NCI-H2196 (cell line): ENCODE data around the gene LYZ.

Experiments used
- DNase-seq: peaks from one replicate; lab custom pipeline; 2025; ENCODE audit not compliant: unreplicated experiment; lab: John Stamatoyannopoulos, UW

LYZ gene

DNA sequence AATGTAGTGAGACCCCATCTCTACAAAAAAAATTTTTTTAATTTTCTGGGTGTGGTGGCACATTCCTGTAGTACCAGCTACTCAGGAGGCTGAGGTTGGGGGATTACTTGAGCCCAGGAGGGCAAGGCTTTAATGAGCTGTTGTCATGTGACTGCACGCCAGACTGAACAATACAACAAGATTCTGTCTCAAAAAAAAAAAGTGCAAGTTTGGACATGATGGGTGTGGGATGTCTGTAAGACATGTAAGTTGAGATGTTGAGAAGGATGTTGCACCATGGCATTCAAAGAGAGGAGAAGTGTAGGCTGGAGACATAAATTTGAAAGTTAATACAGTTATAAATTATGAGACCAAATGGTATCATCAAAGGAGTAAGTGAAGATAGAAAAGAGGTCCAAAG is 34.9 kb downstream of the LYZ start:
- DNase-seq, result no peak

DNA sequence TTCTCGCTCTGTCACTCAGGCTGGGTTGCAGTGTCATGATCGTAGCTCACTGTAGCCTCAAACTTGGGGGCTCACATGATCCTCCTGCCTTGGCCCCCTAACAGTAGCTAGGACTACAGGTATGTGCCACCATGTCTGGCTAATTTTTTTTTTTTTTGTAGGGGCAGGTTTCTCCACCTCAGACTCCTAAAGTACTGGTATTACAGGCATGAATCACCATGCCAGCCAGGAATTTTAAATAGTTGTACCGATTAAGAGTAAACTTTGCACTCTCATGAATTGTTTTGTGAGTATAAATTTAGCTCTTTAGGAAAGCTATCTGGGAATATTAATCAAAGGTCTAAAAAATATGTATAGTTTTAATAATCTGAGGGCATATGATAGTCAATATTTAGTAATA is 36.9 kb downstream of the LYZ start:
- DNase-seq, result no peak

DNA sequence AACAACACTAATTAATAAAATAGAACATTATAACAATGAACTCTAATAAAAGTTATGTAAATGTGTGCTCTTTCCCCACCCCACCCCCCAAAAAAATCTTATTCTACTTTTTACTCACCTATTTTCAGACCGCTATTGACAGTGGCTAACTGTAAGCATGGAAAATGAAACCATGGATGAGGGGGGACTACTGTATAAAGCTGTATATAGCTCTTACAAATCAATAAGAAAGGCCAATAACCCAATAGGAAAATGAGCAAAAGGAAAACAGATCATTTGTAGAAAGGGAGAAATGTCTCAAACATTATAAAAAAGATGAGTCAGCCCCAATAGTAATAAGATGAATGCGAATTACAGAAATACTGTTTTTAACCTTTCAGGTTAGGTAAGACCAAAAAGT is 38.7 kb downstream of the LYZ start:
- no peak for DNase-seq

DNA sequence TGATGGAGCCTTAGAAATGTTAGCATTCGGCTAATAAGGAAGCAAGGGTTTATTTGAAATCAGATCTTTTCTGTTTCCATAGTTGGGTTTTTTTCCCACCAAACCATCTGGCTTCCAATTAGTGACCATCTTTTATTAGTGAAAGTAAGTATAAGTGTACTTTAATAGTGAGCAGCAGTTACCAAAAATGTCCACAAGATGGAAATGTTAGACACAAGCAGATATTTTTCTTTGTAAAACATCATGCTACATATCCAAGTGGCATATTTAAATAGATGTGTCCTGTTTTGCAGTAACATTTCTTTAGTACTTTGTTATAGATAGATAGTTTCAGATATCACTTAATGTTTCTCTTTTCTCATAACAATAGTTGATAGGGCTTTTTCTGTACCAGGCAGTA is 40.2 kb downstream of the LYZ start:
- DNase-seq, result peak; percentile 59

DNA sequence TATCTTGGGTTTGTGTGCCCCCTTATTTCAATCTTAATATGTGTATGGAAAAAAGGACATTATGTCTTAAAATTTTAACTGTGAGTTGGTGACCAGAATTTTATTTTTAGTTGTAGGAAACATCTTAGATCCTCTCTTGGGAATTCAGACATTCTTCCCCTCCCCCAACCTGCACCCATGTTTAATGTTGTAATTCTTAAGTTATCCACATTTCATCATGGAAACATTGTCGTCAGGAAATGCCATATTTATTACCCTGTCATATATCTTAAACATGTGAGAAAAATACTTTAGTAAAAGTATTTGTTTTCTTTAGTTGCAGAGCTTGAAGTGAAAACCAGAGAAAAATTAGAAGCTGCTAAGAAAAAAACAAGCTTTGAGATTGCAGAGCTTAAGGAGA is 41.6 kb downstream of the LYZ start:
- no peak for DNase-seq

DNA sequence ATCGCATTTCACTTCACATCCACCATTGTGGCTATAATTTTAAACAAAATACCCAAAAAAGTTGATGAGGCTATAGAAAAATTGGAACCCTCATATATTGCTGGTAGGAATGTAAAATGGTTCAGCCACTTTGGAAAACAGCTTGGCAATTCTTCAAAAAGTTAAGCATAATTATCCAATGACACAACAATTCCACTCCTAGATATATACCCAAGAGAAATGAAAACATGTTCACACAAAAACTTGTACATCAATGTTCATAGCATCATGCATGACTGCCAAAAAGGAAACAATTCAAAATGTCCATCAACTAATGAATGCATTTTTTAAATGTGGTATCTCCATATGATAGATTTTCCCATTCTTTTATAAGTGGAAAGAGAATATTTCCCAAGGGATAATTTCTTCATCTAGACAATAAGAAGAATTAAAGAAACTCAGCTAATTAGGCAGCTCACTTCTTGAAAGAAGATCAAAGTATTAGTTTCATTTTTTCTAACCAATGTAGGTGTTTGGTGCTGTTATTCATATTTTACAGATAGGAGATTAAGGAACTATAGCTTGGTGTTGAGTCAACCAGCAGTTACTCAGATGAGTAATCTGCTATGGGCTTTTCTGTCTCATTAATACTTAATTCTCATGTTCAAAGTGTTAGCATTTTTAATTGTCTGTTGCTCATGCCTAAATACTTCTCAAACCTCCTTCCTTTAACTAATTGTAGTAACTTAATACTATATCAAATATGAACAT is 44.2 kb downstream of the LYZ start:
- DNase-seq, result no peak

DNA sequence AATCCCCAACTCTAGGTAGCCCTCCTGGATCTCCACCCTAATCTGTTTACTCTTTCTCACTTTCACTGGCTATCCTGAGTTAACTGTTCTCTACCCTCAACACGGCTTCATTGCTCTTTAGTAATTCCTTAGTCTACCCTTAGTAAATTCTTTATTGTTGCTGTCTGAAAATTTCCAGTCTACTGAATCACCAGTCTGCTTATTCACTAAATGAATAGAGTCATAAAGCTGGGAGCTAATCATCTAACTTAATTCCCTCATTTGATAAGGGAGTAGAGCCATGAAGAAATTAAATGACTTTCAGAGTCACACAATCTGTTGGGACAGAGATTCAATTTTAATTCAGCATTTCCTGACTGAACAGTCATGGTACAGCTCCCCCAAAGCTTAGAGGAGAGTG is 47.9 kb downstream of the LYZ start:
- DNase-seq, result no peak

DNA sequence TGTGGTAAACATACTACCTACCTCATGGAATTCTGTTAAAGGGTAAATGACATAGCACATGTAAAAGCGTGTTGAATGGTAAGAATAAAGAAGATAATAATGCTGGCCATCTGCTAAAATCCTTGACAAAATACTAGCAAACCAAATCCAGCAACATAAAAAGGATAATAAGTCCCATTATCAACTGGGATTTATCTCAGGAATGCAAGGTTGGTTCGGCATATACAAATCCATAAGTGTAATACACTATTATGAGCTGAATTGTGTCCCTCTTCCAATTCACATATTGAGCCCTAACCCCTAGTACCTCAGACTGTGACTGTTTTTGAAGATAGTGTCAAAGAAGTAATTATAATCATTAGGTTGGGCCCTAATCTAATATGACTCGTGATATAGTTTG is 48.8 kb downstream of the LYZ start:
- no peak for DNase-seq

DNA sequence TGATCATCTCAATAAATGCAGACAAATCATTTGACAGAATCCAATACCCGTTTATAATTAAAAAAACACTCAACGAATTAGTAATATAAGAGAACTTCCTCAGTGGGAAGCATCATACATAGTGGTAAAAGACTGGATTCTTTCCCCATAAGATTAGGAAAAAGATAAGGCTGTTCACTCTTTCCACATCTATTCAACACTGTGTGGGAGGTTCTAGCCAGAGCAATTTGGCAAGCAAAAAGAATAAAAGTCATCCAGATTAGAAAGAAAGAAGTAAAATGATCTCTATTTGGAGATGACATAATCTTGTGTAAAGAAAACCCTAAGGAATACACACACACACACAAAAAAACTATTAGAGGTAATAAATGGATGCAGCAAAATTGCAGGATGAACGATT is 49.8 kb downstream of the LYZ start:
- no peak for DNase-seq

DNA sequence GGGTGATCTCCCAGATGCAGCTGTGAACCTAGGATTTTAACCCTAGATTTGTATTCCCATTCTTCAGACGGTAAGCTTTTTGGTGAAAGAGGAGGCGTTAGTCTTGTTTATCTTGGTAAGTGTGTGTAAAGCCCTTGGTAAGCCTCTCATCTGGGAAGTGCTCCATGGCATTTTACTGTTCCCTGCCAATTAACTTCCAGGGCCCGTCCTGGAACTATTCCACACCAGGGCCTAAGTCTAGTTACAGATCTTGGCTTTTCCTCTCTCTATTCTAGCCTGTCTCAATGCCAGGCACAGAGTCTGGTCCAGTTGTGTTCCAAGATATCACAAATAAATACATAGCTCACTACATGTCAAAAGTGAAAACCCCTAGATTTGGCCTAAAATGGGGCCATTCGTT is 53.8 kb downstream of the LYZ start:
- no peak for DNase-seq
